Osteocyte (in vitro differentiated cells): ENCODE measurements around the gene DIP2C. TPM values are rescaled to one million over a fixed set of nuclear protein-coding genes. Genes with fewer than 3 reads are reported as not detected.

ENCODE experiments used
- DNase-seq: peaks from one replicate; pipeline ENCODE4 v3.0.0; 2021; ENCODE audit warnings: mixed read lengths; ENCODE audit not compliant: unreplicated experiment; ENCODE audit errors: extremely low spot score
- H3K27ac Mint-ChIP-seq: one replicate; pipeline ENCODE4 v1.8.0; 2021; ENCODE audit warnings: mild to moderate bottlenecking, mixed read lengths; ENCODE audit not compliant: unreplicated experiment
- H3K27me3 Mint-ChIP-seq: one replicate; pipeline ENCODE4 v1.8.0; 2021; ENCODE audit warnings: mixed read lengths; ENCODE audit not compliant: unreplicated experiment
- H3K36me3 Mint-ChIP-seq: one replicate; pipeline ENCODE4 v1.8.0; 2021; ENCODE audit warnings: mixed read lengths; ENCODE audit not compliant: unreplicated experiment
- H3K4me1 Mint-ChIP-seq: one replicate; pipeline ENCODE4 v1.8.0; 2021; ENCODE audit warnings: mixed read lengths; ENCODE audit not compliant: unreplicated experiment
- H3K4me3 Mint-ChIP-seq: one replicate; pipeline ENCODE4 v1.8.0; 2021; ENCODE audit warnings: mild to moderate bottlenecking, moderate library complexity, mixed read lengths; ENCODE audit not compliant: unreplicated experiment
- H3K9me3 Mint-ChIP-seq: one replicate; pipeline ENCODE4 v1.8.0; 2021; ENCODE audit warnings: mixed read lengths; ENCODE audit not compliant: unreplicated experiment
- total RNA-seq: library from RNA; stranded (reverse); gene quantifications from 2 replicates; pipeline ENCODE4 v1.2.1, GENCODE V29; 2021
- TF ChIP-seq, protein P1 (sequence below): fragments of 200-600 bp; sonication (generic); IDR thresholded peaks from 2 replicates; pipeline ENCODE4 v1.5.0; 2021; ENCODE audit warnings: antibody characterized with exemption, mild to moderate bottlenecking, moderate library complexity

DIP2C gene
- total RNA-seq, 1 donor from 2014 or later = 36.8 TPM

DNA sequence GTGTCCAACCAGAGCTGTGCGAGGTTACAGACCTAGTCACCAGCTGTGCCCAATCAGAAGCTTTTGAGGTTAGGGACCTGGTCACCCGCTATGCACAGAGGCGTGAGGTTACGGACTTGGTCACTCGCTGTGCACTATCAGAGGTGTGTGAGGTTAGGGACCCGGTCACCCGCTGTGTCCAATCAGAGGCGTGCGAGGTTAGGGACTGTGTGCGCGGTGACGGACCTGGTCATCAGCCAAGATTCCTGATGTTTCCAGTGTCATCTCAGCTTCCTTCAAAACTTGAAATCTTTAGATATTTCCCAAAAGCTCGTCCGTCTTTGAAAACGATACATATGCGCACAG, 182.1 kb downstream of the DIP2C start:
- Mint-ChIP-seq H3K36me3 (peaks cover 4% of the 10 kb centered on the region), H3K4me1 (peaks cover 12% of the 10 kb centered on the region), H3K4me3 (no peak overlapping the region), H3K27ac (no peak overlapping the region), H3K9me3 (no peaks in the 10 kb centered on the region), H3K27me3 (no peaks in the 10 kb centered on the region)
- no peak for DNase-seq
- TF ChIP-seq, protein P1, sequence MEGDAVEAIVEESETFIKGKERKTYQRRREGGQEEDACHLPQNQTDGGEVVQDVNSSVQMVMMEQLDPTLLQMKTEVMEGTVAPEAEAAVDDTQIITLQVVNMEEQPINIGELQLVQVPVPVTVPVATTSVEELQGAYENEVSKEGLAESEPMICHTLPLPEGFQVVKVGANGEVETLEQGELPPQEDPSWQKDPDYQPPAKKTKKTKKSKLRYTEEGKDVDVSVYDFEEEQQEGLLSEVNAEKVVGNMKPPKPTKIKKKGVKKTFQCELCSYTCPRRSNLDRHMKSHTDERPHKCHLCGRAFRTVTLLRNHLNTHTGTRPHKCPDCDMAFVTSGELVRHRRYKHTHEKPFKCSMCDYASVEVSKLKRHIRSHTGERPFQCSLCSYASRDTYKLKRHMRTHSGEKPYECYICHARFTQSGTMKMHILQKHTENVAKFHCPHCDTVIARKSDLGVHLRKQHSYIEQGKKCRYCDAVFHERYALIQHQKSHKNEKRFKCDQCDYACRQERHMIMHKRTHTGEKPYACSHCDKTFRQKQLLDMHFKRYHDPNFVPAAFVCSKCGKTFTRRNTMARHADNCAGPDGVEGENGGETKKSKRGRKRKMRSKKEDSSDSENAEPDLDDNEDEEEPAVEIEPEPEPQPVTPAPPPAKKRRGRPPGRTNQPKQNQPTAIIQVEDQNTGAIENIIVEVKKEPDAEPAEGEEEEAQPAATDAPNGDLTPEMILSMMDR = no peak

DNA sequence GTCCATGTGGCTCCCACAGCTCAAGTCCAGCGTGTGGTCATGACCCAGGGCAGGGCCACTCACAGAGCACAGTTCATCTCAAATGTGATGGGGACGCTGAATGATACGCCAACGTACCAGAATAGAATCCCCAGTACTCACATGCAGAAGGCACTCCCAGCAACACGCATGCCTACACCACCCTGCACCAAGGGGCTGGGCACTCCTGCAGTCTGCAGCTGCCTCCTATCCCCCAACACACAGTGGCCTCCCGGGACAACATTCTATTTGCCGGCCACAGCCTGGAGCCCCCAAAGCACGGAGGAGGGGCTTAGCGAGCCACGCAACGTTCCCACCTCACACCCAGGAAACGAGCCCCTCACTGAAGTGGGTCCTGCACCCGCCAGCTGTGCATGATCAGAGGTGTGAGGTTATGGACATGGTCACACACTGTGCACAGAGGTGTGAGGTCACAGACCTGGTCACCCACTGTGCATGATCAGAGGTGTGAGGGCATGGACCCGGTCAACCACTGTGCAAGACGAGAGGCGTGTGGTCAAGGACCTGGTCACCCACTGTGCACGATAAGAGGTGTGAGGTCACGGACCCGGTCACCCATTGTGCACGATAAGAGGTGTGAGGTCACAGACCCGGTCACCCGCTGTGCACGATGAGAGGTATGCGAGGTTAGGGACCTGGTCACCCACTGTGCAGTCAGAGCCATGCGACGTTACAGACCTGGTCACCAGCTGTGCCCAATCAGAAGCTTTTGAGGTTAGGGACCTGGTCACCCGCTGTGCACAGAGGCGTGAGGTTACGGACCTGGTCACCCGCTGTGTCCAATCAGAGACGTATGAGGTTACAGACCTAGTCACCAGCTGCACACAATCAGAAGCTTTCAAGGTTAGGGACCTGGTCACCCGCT, 182.8 kb downstream of the DIP2C start:
- Mint-ChIP-seq H3K4me3 (no peak overlapping the region), H3K4me1 (peaks cover 12% of the 10 kb centered on the region), H3K36me3 (peaks cover 4% of the 10 kb centered on the region), H3K9me3 (no peaks in the 10 kb centered on the region), H3K27me3 (no peaks in the 10 kb centered on the region), H3K27ac (no peak overlapping the region)
- TF ChIP-seq, protein P1 = no peak
- DNase-seq = no peak

DNA sequence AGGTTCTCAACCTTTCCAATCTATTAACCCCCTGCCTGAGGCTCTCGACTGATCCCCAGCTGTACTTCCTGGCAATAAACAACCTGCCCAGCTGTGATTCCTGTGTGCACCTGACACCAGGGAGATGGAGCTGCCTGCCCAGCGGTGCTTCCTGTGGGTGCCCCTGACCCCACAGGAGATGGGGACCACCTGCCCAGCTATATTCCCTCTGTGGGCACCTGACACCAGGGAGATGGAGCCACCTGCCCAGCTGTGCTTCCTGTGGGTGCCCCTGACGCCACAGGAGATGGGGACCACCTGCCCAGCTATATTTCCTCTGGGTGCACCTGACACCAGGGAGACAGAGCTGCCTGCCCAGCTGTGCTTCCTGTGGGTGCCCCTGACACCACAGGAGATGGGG, 184.0 kb downstream of the DIP2C start:
- TF ChIP-seq, protein P1 = no peak
- H3K27ac Mint-ChIP-seq = no peak overlapping the region
- H3K27me3 Mint-ChIP-seq = no peaks in the 10 kb centered on the region

DNA sequence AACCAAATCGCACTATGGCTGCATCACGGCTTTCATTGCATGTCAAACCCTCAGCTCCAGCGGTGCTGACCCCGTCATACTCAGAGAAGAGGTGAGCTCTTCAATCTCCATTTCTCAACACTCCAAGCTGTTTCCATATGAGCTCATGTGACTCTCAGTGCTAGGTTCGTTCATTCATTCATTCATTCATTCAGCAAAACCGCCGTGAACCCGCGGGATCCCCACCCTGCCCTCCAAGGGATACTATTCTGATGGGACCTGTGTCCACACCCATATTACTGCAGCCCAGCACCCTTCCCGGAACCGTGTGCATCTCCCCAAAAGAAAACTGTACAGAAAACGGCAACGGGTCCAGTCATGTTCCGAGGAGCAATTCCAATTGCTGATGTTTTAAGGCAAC, 184.7 kb downstream of the DIP2C start:
- peaks cover 4% of the 10 kb centered on the region for H3K36me3 Mint-ChIP-seq
- no peak overlapping the region for H3K27ac Mint-ChIP-seq

More for the DNA sequence above, 184.0 kb downstream of the DIP2C start:
- H3K4me1 Mint-ChIP-seq = peaks cover 12% of the 10 kb centered on the region
- H3K9me3 Mint-ChIP-seq = no peaks in the 10 kb centered on the region
- peaks cover 4% of the 10 kb centered on the region for H3K36me3 Mint-ChIP-seq
- no peak overlapping the region for H3K4me3 Mint-ChIP-seq
- no peak for DNase-seq

DNA sequence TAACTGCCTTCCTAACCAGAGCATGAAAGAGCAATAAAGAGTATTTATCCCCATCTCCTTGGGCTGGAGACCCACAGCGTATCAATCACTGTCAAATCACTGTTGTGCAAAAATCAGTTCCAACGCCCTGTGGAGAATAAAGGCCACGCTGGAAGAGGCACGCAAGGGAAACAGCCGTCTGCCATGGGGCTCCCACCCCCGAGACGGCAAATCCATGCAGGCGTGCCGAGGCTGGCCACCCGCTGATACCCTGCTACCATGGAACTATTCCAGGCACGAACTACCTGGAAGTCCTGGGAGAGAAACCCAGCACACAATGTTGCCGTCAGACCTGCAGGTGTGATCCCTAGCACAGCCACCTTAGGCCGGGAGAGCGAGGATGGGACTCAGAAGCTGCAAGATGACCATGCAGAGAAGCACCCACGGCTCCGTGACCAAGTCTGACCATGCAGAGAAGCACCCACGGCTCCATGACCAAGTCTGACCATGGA, 185.3 kb downstream of the DIP2C start:
- no peak overlapping the region for H3K27ac Mint-ChIP-seq
- no peak for DNase-seq
- no peak overlapping the region for H3K4me3 Mint-ChIP-seq
- no peaks in the 10 kb centered on the region for H3K27me3 Mint-ChIP-seq
- H3K4me1 Mint-ChIP-seq = peaks cover 13% of the 10 kb centered on the region
- H3K36me3 Mint-ChIP-seq = peaks cover 4% of the 10 kb centered on the region
- H3K9me3 Mint-ChIP-seq = no peaks in the 10 kb centered on the region
- TF ChIP-seq, protein P1 = no peak

More for the DNA sequence above, 184.7 kb downstream of the DIP2C start:
- no peak overlapping the region for H3K4me3 Mint-ChIP-seq
- H3K4me1 Mint-ChIP-seq = peaks cover 13% of the 10 kb centered on the region
- H3K9me3 Mint-ChIP-seq = no peaks in the 10 kb centered on the region
- H3K27me3 Mint-ChIP-seq = no peaks in the 10 kb centered on the region
- no peak for DNase-seq
- TF ChIP-seq, protein P1 = no peak
